GM23338 (cell line): ENCODE results near the gene SACM1L. TPM values are rescaled to one million over a fixed set of nuclear protein-coding genes. Genes with fewer than 3 reads are reported as not detected.

Source experiments
- ATAC-seq: fragments of 200-7000 bp; cut with Tn5 transposase; 3 replicates; pipeline ENCODE4 v1.9.1; 2020
- DNase-seq: peaks from one replicate; pipeline ENCODE4 v3.0.0-alpha.2; 2015; ENCODE audit warnings: low spot score
- H2AFZ ChIP-seq: fragments of 200-600 bp; sonication (generic); 2 replicates; pipeline ENCODE4 v1.8.0; 2016; ENCODE audit warnings: antibody characterized with exemption, mild to moderate bottlenecking, moderate library complexity
- H3F3A ChIP-seq: fragments of 200-600 bp; sonication (generic); replicated peaks from 2 replicates; pipeline ENCODE4 v1.8.0; 2017; ENCODE audit warnings: antibody characterized with exemption, mixed run types, low read depth
- H3K27ac ChIP-seq: fragments of 200-600 bp; sonication (generic); 2 replicates; pipeline ENCODE4 v1.6.1; 2016; ENCODE audit warnings: low read depth
- H3K27me3 ChIP-seq: fragments of 200-600 bp; sonication (generic); 2 replicates; pipeline ENCODE4 v1.8.0; 2016; ENCODE audit warnings: mild to moderate bottlenecking, mixed run types, moderate library complexity; ENCODE audit not compliant: insufficient read depth
- H3K36me3 ChIP-seq: fragments of 200-600 bp; sonication (generic); 2 replicates; pipeline ENCODE4 v1.8.0; 2016; ENCODE audit warnings: mild to moderate bottlenecking; ENCODE audit not compliant: insufficient read depth
- H3K4me1 ChIP-seq: fragments of 200-600 bp; sonication (generic); 2 replicates; pipeline ENCODE4 v1.8.0; 2016; ENCODE audit warnings: mild to moderate bottlenecking, moderate library complexity; ENCODE audit not compliant: insufficient read depth
- H3K4me2 ChIP-seq: fragments of 200-600 bp; sonication (generic); 2 replicates; pipeline ENCODE4 v1.7.1; 2017; ENCODE audit warnings: mixed run types
- H3K4me3 ChIP-seq: fragments of 200-600 bp; sonication (generic); 2 replicates; pipeline ENCODE4 v1.6.1; 2016; ENCODE audit warnings: mixed run types
- H3K79me2 ChIP-seq: fragments of 200-600 bp; sonication (generic); replicated peaks from 2 replicates; pipeline ENCODE4 v1.8.0; 2017; ENCODE audit warnings: mild to moderate bottlenecking; ENCODE audit not compliant: insufficient read depth
- H3K9me2 ChIP-seq: fragments of 200-600 bp; sonication (generic); 2 replicates; pipeline ENCODE4 v1.8.0; 2017; ENCODE audit not compliant: insufficient read depth
- H4K20me1 ChIP-seq: fragments of 200-600 bp; sonication (generic); replicated peaks from 2 replicates; pipeline ENCODE4 v1.8.0; 2017; ENCODE audit warnings: mild to moderate bottlenecking; ENCODE audit not compliant: insufficient read depth
- H3K27ac Mint-ChIP-seq: 2 replicates; pipeline ENCODE4 v1.8.0; 2020; ENCODE audit warnings: inconsistent platforms, mild to moderate bottlenecking, moderate library complexity, mixed read lengths
- H3K27me3 Mint-ChIP-seq: 3 replicates; pipeline ENCODE4 v1.8.0; 2022; ENCODE audit warnings: low read depth, mild to moderate bottlenecking, moderate library complexity, mixed read lengths, inconsistent platforms; ENCODE audit not compliant: insufficient read depth, poor library complexity
- H3K36me3 Mint-ChIP-seq: 3 replicates; pipeline ENCODE4 v1.8.0; 2021; ENCODE audit warnings: low read depth, mild to moderate bottlenecking, inconsistent platforms, moderate library complexity, mixed read lengths
- H3K4me1 Mint-ChIP-seq: 3 replicates; pipeline ENCODE4 v1.8.0; 2020; ENCODE audit warnings: mild to moderate bottlenecking, inconsistent platforms, mixed read lengths
- H3K4me3 Mint-ChIP-seq: 3 replicates; pipeline ENCODE4 v1.8.0; 2021; ENCODE audit warnings: moderate library complexity, mild to moderate bottlenecking, inconsistent platforms, mixed read lengths
- H3K9me3 Mint-ChIP-seq: 3 replicates; pipeline ENCODE4 v1.8.0; 2020; ENCODE audit warnings: moderate library complexity, mild to moderate bottlenecking, inconsistent platforms, mixed read lengths
- CREB1 ChIP-seq: fragments of 250-450 bp; sonication (Bioruptor Pico); IDR thresholded peaks from 2 replicates; pipeline ENCODE4 v1.5.0; 2020; ENCODE audit warnings: low read depth, mild to moderate bottlenecking, moderate library complexity
- CTCF ChIP-seq, 2 experiments: fragments of 200-600 bp in 1 of 2; sonication (generic) in 1 of 2; conservative IDR thresholded peaks; 2 replicates each; pipeline versions ENCODE4 v1.5.1 to v1.6.1; 2016 to 2017; ENCODE audit warnings: antibody characterized with exemption in 2 of 2, low read depth in 2 of 2, mild to moderate bottlenecking in 2 of 2, moderate library complexity in 1 of 2
- ETS1 ChIP-seq: IDR thresholded peaks from 2 replicates; pipeline ENCODE4 v1.6.1; 2016; ENCODE audit warnings: antibody characterized with exemption
- EZH2phosphoT487 ChIP-seq: fragments of 200-600 bp; sonication (generic); IDR thresholded peaks from one replicate; pipeline ENCODE4 v1.8.1; 2018; ENCODE audit warnings: antibody characterized with exemption; ENCODE audit not compliant: unreplicated experiment
- JUNB ChIP-seq: IDR thresholded peaks from one replicate; pipeline ENCODE4 v1.6.1; 2016; ENCODE audit warnings: antibody characterized with exemption; ENCODE audit not compliant: unreplicated experiment
- NANOG ChIP-seq: IDR thresholded peaks from 2 replicates; pipeline ENCODE4 v1.6.1; 2016; ENCODE audit warnings: antibody characterized with exemption, borderline replicate concordance
- REST ChIP-seq: IDR thresholded peaks from one replicate; pipeline ENCODE4 v1.6.1; 2018; ENCODE audit warnings: antibody characterized with exemption; ENCODE audit not compliant: unreplicated experiment
- STAT1 ChIP-seq: IDR thresholded peaks from one replicate; pipeline ENCODE4 v1.6.1; 2016; ENCODE audit warnings: antibody characterized with exemption; ENCODE audit not compliant: unreplicated experiment
- ZNF114 ChIP-seq: fragments of 250-450 bp; sonication (Bioruptor Pico); IDR thresholded peaks from 2 replicates; pipeline ENCODE4 v1.5.0; 2020; ENCODE audit warnings: mild to moderate bottlenecking, moderate library complexity
- ZNF331 ChIP-seq: fragments of 250-450 bp; sonication (Bioruptor Pico); IDR thresholded peaks from 2 replicates; pipeline ENCODE4 v1.5.0; 2020; ENCODE audit warnings: low read depth, mild to moderate bottlenecking, moderate library complexity
- polyA plus RNA-seq: library from polyadenylated mRNA; unstranded; fragments of >200 nt; fragmentation: Nextera tagmentation; extraction: Ambion mirVana; gene quantifications from 2 replicates; pipeline ENCODE4 v1.2.1, GENCODE V29; 2016
- total RNA-seq: library from RNA; depleted of rRNA; stranded (reverse); fragments of >200 nt; shearing (Covaris generic); gene quantifications from 2 replicates; pipeline ENCODE4 v1.2.3, GENCODE V29; 2014
- TF ChIP-seq, protein P1 (sequence below): fragments of 250-450 bp; sonication (Bioruptor Pico); IDR thresholded peaks from 2 replicates; pipeline ENCODE4 v1.5.0; 2020; ENCODE audit warnings: mild to moderate bottlenecking, moderate library complexity

SACM1L gene
- total and polyA plus RNA-seq, 2 experiments from 2014 or later, result 43.5 to 97.8 TPM

DNA sequence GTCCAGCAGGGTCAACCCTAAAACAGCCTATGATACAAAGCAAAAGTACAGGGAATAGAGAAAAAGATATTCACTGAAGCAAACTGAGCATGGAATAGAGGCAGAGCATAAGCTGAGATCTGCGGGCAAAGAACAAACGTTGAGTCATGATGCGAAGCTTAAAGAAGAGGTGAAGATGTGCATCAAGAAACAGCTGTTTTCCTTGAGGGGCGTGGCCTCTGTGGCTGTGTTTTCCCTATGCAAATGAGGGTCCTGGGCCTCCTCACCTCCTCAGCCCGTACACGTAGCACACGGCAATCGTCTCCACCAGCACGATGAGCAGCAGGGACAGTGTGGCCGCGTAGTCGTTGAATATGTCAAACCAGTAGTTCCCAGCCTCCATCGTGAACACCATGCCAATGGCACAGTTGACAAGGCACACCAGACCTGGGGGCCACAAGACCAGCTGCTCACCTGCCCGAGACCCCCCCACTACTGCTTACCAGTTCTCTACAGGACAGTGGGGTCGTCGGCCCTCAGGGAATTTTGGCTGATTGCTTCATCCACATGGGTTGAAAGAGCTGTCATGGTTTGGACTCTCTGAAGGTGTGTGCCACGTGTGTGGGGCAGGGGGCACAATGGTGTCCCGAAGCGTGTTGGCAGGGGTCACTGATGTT lies 73.6 kb downstream of the SACM1L start:
- Histone ChIP-seq H3K36me3 (no peaks in the 10 kb centered on the region), H3K27ac (no peak overlapping the region), H3K79me2 (no peaks in the 10 kb centered on the region), H3K4me3 (no peak overlapping the region), H3F3A (no peaks in the 10 kb centered on the region), H3K27me3 (no peaks in the 10 kb centered on the region), H4K20me1 (no peaks in the 10 kb centered on the region), H3K4me1 (peaks cover 6% of the 10 kb centered on the region; the same call in 1 of the 2 replicates), H2AFZ (no peak overlapping the region; the same call in 1 of the 2 replicates), H3K4me2 (no peak overlapping the region), H3K9me2 (no peaks in the 10 kb centered on the region)
- Mint-ChIP-seq H3K27ac (no peak overlapping the region), H3K27me3 (peaks cover 12% of the 10 kb centered on the region), H3K4me3 (no peak overlapping the region), H3K9me3 (peaks cover 11% of the 10 kb centered on the region), H3K4me1 (peaks cover 9% of the 10 kb centered on the region), H3K36me3 (no peaks in the 10 kb centered on the region; the same call in 2 of the 3 replicates)
- no peak for TF ChIP-seq ZNF331
- no peak for TF ChIP-seq REST
- TF ChIP-seq EZH2phosphoT487, result no peak
- TF ChIP-seq NANOG, result no peak
- no peak for TF ChIP-seq JUNB
- no peak for TF ChIP-seq ZNF114 (CRISPR knock-in tag)
- TF ChIP-seq ETS1, result no peak
- TF ChIP-seq, protein P1, sequence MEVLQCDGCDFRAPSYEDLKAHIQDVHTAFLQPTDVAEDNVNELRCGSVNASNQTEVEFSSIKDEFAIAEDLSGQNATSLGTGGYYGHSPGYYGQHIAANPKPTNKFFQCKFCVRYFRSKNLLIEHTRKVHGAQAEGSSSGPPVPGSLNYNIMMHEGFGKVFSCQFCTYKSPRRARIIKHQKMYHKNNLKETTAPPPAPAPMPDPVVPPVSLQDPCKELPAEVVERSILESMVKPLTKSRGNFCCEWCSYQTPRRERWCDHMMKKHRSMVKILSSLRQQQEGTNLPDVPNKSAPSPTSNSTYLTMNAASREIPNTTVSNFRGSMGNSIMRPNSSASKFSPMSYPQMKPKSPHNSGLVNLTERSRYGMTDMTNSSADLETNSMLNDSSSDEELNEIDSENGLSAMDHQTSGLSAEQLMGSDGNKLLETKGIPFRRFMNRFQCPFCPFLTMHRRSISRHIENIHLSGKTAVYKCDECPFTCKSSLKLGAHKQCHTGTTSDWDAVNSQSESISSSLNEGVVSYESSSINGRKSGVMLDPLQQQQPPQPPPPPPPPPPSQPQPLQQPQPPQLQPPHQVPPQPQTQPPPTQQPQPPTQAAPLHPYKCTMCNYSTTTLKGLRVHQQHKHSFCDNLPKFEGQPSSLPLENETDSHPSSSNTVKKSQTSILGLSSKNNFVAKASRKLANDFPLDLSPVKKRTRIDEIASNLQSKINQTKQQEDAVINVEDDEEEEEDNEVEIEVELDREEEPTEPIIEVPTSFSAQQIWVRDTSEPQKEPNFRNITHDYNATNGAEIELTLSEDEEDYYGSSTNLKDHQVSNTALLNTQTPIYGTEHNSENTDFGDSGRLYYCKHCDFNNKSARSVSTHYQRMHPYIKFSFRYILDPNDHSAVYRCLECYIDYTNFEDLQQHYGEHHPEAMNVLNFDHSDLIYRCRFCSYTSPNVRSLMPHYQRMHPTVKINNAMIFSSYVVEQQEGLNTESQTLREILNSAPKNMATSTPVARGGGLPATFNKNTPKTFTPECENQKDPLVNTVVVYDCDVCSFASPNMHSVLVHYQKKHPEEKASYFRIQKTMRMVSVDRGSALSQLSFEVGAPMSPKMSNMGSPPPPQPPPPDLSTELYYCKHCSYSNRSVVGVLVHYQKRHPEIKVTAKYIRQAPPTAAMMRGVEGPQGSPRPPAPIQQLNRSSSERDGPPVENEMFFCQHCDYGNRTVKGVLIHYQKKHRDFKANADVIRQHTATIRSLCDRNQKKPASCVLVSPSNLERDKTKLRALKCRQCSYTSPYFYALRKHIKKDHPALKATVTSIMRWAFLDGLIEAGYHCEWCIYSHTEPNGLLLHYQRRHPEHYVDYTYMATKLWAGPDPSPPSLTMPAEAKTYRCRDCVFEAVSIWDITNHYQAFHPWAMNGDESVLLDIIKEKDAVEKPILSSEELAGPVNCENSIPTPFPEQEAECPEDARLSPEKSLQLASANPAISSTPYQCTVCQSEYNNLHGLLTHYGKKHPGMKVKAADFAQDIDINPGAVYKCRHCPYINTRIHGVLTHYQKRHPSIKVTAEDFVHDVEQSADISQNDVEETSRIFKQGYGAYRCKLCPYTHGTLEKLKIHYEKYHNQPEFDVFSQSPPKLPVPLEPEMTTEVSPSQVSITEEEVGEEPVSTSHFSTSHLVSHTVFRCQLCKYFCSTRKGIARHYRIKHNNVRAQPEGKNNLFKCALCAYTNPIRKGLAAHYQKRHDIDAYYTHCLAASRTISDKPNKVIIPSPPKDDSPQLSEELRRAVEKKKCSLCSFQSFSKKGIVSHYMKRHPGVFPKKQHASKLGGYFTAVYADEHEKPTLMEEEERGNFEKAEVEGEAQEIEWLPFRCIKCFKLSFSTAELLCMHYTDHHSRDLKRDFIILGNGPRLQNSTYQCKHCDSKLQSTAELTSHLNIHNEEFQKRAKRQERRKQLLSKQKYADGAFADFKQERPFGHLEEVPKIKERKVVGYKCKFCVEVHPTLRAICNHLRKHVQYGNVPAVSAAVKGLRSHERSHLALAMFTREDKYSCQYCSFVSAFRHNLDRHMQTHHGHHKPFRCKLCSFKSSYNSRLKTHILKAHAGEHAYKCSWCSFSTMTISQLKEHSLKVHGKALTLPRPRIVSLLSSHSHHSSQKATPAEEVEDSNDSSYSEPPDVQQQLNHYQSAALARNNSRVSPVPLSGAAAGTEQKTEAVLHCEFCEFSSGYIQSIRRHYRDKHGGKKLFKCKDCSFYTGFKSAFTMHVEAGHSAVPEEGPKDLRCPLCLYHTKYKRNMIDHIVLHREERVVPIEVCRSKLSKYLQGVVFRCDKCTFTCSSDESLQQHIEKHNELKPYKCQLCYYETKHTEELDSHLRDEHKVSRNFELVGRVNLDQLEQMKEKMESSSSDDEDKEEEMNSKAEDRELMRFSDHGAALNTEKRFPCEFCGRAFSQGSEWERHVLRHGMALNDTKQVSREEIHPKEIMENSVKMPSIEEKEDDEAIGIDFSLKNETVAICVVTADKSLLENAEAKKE (CRISPR knock-in tag), result no peak
- no peak for TF ChIP-seq CTCF (conservative IDR thresholded peaks at IDR 0.05; ENCODE audit: low read depth in 2 of 2)
- no peak for TF ChIP-seq CREB1
- TF ChIP-seq STAT1, result no peak
- DNase-seq (no peak), ATAC-seq (no peak)
